Lower lobe of right lung (tissue), 2 donors: Measurements from ENCODE around the gene EIF5A. TPM values are rescaled to one million over a fixed set of nuclear protein-coding genes. Genes with fewer than 3 reads are reported as not detected.
"Not testable (repeated sequence)": the region's sequence is repeated elsewhere in the genome, so short reads cannot be mapped to it uniquely, and the experiment has no call there.

Experiments
- ATAC-seq, 2 donors: fragments of 200-7000 bp; cut with Tn5 transposase; one replicate each; pipeline ENCODE4 v1.9.1; 2020 to 2022; ENCODE audit warnings: mild to moderate bottlenecking in 2 of 2, moderate library complexity in 2 of 2
- DNase-seq: peaks from one replicate; pipeline ENCODE4 v3.0.0-alpha.2; 2020
- H3K27ac ChIP-seq: fragments of 200-600 bp; one replicate; pipeline ENCODE4 v1.8.0; 2022
- H3K27me3 ChIP-seq: fragments of 200-600 bp; one replicate; pipeline ENCODE4 v1.8.0; 2022; ENCODE audit warnings: low read depth
- H3K36me3 ChIP-seq: fragments of 200-600 bp; one replicate; pipeline ENCODE4 v1.8.0; 2022; ENCODE audit warnings: mild to moderate bottlenecking
- H3K4me1 ChIP-seq: fragments of 200-600 bp; one replicate; pipeline ENCODE4 v1.8.0; 2022
- H3K4me3 ChIP-seq: fragments of 200-600 bp; one replicate; pipeline ENCODE4 v1.8.0; 2022; ENCODE audit warnings: mild to moderate bottlenecking
- H3K9me3 ChIP-seq: fragments of 200-600 bp; one replicate; pipeline ENCODE4 v1.8.0; 2022
- intact Hi-C: fragments of 100-400 bp; cut with DNase I; formaldehyde crosslinking; loops from one replicate; pipeline ENCODE4 v1.11.0; 2022
- total RNA-seq: library from RNA; stranded (reverse); fragmentation: NEBNext Ultra II Directional; extraction: Animal tissue kit (Norgen Biotek cat#: 25700); gene quantifications from one replicate; pipeline ENCODE4 v1.2.1, GENCODE V29; 2021
- TF ChIP-seq, protein P1 (sequence below): fragments of 200-600 bp; IDR thresholded peaks from one replicate; pipeline ENCODE4 v1.8.0; 2022; ENCODE audit warnings: antibody characterized with exemption, mild to moderate bottlenecking
- donor health status: DM: no; HTN: yes; CAD: no; lungs with severe emphysema.

The EIF5A gene
- total RNA-seq, 1 donor from 2014 or later = 216 TPM

DNA sequence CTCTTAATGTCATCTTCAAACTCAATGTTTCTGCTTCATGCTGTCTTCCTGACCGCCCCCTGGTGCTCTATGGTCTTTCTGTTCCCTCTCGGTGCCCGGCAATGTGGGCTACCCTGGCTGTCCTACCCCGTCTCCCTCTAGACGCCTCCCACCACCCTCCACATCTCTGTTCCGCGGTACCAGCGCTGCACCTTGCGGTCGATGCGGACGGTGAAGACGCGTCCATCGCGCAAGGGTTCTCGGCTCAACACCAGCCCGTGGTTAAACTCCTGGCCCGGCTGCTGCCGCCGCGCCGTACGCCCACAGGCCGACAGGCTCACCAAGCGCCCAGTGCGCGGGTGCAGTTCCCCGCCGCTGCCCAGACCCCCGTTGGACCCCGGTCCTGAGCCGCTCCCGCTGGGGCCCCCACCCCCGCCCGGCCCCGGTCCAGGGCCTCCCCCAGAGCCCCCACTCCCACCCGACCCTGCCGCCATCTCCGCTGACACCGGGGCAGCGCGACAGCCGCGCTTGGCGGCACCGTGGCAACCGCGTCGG, 21.5 kb downstream of the EIF5A start, which contains the start of gene NEURL4:
NEURL4 (minus strand) TSS at position 496 of the 534 bp plus-strand sequence; CDS start at position 473, 23 bp downstream.
- peaks cover 29% of the 10 kb centered on the region for H3K36me3 ChIP-seq
- H3K27ac ChIP-seq = peak within 1 kb of the TSS; percentile 89
- peaks cover 22% of the 10 kb centered on the region for H3K4me1 ChIP-seq
- peak; percentile 64 for DNase-seq
- no peaks in the 10 kb centered on the region for H3K27me3 ChIP-seq
- H3K4me3 ChIP-seq = peak within 1 kb of the TSS; percentile 90
- ATAC-seq = peak; percentile 6 to 38
- no peaks in the 10 kb centered on the region for H3K9me3 ChIP-seq
- TF ChIP-seq, protein P1, sequence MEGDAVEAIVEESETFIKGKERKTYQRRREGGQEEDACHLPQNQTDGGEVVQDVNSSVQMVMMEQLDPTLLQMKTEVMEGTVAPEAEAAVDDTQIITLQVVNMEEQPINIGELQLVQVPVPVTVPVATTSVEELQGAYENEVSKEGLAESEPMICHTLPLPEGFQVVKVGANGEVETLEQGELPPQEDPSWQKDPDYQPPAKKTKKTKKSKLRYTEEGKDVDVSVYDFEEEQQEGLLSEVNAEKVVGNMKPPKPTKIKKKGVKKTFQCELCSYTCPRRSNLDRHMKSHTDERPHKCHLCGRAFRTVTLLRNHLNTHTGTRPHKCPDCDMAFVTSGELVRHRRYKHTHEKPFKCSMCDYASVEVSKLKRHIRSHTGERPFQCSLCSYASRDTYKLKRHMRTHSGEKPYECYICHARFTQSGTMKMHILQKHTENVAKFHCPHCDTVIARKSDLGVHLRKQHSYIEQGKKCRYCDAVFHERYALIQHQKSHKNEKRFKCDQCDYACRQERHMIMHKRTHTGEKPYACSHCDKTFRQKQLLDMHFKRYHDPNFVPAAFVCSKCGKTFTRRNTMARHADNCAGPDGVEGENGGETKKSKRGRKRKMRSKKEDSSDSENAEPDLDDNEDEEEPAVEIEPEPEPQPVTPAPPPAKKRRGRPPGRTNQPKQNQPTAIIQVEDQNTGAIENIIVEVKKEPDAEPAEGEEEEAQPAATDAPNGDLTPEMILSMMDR = no peak
- intact Hi-C loops = no loop called here

DNA sequence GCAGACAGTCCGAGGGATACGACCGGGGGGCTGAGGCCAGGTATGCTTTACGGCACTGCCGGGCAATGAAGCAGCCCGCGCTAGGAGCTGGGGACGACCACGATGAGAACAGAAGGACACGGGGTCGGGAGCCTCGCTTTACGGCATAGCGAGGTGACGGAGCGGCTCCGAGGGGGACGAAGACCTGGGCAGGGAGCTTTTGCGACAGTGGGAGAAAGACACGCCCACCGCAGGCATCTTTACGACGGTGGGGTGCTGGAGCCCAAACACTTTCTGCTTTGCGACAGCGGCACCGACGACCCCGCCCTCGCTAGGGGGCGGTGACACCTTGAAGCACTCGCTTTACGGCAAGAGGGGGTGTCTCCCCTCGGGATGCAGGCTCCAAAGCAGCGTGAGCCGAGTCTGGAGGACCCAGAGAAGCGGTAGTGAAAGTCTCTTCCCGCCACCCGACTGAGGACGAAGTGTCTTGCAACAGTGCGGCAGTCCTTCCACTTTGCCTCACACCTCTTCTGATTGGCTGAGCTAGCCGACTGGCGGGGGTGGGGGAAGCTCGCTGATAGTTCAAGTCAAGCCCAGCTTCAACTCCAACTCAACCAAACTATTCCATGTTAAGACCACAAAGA, 22.1 kb downstream of the EIF5A start:
- no peaks in the 10 kb centered on the region for H3K9me3 ChIP-seq
- ATAC-seq = peak; percentile 92 to 96
- peak; percentile 99 for DNase-seq
- H3K36me3 ChIP-seq = peaks cover 23% of the 10 kb centered on the region
- H3K27ac ChIP-seq = peak overlapping the region; percentile 89
- H3K27me3 ChIP-seq = no peaks in the 10 kb centered on the region
- intact Hi-C loops = no loop called here
- peak overlapping the region; percentile 90 for H3K4me3 ChIP-seq
- H3K4me1 ChIP-seq = peaks cover 22% of the 10 kb centered on the region
- TF ChIP-seq, protein P1 = no peak

DNA sequence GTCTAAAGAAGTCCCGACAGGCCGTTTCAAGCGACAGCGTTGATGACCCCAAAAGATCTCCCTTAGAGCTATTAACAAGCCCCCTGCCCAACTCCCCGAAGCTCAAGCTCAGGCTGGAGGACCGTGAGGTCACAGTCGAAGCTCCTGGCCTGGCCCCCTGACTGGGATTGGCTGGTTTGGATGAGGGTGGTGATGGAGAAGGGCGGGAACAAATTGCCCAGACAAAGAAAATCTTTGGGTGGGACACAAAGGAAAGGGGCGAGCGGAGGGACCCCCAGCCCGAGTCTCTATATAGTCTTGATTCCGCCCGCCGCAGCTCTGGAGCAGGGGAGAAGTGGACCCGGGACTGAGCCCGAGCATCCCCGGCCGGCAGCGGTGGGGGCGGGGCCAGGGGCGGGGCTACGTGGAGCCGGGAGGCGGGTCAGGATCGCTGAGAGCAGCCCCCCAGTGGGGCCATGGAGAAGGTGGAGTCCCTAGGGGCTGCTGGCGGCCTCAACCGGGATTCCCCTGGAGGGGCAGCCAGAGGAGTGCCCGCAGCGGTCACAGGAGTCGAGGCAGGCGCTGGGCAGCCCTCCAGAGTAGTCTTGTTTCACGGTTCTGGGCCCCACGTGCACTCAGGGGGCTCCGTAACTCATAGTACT, 22.7 kb downstream of the EIF5A start:
- peak; percentile 83 for DNase-seq
- intact Hi-C loops = no loop called here
- peaks cover 17% of the 10 kb centered on the region for H3K36me3 ChIP-seq

DNA sequence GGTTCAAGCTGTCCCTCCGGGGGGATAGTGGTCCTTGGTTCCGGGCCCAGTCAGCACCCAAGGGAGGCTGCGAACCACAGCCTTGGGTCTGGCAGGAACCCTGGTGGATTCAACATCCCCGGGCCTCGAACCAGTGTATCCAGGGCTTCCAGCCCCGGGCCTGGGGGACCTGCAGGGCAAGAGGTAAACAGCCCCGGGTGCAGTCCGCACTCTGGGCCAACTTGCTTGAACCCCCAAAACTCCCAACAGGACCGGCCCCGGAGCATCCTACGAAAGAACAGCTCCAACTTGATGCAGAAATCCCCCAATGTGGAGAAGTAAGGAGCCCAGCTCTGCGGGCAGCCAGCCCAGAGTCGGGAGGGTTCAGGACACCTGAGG, 23.2 kb downstream of the EIF5A start:
- Histone ChIP-seq H3K9me3 (no peaks in the 10 kb centered on the region), H3K4me1 (peaks cover 22% of the 10 kb centered on the region), H3K4me3 (peak overlapping the region; percentile 90), H3K27me3 (no peaks in the 10 kb centered on the region), H3K27ac (peak overlapping the region; percentile 89), H3K36me3 (peaks cover 12% of the 10 kb centered on the region)
- TF ChIP-seq, protein P1 = no peak
- DNase-seq (no peak), ATAC-seq (no peak)
- intact Hi-C loops = no loop called here

More for the DNA sequence above, 22.7 kb downstream of the EIF5A start:
- H3K9me3 ChIP-seq = no peaks in the 10 kb centered on the region
- peak overlapping the region; percentile 90 for H3K4me3 ChIP-seq
- TF ChIP-seq, protein P1 = no peak
- no peaks in the 10 kb centered on the region for H3K27me3 ChIP-seq
- peak; percentile 67 to 80 for ATAC-seq
- H3K27ac ChIP-seq = peak overlapping the region; percentile 89
- H3K4me1 ChIP-seq = peaks cover 22% of the 10 kb centered on the region

DNA sequence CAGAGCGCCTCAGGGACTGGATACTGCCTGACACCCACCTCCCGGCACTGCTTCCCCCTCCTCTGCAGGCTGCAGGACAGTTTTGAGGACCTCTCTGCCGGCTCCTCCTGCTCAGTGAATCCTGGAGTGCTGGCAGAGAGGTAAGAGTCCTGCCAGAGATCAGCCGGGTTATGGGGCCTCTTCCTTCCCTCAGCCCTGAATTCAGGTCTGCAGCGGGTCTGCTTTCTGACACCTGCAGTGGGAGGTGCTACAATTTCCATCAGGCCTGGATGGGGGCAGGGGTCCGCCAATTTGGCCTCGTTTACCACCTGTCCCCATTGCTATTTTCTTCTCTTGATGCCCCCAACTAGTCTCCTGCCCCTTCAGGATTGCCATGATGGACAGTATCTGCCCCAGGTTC, 24.7 kb downstream of the EIF5A start:
- Histone ChIP-seq H3K36me3 (no peaks in the 10 kb centered on the region), H3K4me1 (peaks cover 22% of the 10 kb centered on the region), H3K27me3 (peaks cover 12% of the 10 kb centered on the region), H3K27ac (no peak overlapping the region), H3K4me3 (no peak overlapping the region), H3K9me3 (no peaks in the 10 kb centered on the region)
- intact Hi-C loops = no loop called here
- ATAC-seq = no peak
- no peak for DNase-seq
- TF ChIP-seq, protein P1 = no peak

DNA sequence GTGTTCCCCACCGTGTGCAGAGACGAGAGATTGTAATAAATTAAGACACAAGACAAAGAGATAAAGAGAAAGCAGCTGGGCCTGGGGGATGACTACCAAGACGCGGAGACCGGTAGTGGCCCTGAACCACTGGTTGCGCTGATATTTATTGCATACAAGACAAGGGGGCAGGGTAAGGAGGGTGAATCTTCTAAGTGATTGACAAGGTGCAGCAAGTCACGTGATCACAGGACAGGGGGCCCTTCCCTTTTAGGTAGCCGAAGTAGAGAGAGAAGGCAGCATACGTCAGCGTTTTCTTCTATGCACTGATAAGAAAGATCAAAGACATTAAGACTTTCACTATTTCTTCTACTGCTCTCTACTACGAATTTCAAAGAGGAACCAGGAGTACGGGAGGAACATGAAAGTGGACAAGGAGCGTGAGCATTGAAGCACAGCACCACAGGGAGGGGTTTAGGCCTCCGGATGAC, 25.2 kb downstream of the EIF5A start:
- H3K27ac ChIP-seq, DNase-seq, H3K4me3 ChIP-seq, intact Hi-C loops, ATAC-seq, H3K36me3 ChIP-seq, H3K9me3 ChIP-seq: not testable (repeated sequence)
- Histone ChIP-seq H3K4me1 (peaks cover 21% of the 10 kb centered on the region), H3K27me3 (peaks cover 12% of the 10 kb centered on the region)
